ENCODE measurements around the gene MFNG.
A peak's percentile ranks its signal among the peaks of the same experiment; 100 is the strongest.
"Not testable (repeated sequence)": the region's sequence is repeated elsewhere in the genome, so short reads cannot be mapped to it uniquely, and the experiment has no call there.

MFNG gene

DNA sequence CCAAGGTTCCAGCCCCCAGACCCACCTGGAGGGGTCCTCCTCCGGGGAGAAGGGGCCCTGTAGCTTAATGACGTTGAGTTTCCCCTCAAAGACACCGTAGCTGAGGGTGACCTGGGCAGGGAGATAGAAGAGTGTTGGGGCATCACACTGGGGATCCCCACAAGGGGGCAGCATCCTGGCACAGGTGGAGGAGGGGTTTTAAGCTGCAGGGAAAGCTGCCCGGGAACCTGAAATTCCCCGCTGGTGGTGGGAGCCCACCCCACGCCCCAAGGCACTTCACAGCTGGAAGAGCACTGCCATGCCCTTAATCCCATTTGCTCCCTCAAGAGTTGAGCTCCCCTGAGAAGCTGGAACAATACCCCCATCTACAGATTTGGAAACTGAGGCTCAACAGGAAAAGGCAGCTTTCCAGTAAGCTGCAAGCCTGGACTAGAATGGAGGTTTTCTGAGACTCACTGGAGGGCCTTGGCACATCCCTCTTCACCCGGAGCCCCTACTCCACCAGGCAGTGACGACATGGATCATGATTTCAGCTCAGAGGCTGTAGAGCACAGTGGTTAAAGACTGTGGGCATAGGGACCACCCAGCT, 13.7 kb downstream of the MFNG start:
- DNase-seq: peak in 1 of 2 experiments; percentile 7

DNA sequence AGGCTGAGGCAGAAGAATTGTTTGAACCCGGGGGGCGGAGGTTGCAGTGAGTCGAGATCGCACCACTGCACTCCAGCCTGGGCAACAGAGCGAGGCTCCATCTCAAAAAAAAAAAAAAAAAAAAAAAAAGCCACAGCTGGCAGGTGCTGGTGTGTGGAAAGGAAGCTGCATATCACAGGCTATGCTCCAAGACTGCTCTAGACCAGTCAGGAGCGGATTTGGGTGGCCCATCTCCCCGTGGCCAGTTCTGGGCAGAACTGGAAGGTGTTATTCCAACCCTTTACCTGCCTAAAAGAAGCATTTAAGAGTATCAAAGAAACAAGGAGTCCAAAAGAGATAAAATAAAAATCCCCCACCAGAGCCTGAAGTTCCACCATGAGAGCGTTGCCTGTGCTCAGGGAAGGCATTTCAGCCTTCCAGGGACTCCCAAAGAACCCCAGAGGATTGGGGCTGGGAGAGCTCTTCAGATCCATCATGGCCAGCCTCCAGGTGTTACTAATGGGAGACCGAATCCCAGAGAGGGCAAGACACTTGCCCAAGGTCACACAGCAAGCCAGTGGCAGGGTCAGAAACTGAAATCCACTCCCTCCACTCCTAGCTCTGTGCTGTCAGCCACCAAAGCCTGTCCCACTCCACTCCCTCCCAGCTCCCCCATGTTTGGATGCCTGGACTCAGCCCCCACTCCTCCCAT, 14.3 kb downstream of the MFNG start:
- no peak for DNase-seq

DNA sequence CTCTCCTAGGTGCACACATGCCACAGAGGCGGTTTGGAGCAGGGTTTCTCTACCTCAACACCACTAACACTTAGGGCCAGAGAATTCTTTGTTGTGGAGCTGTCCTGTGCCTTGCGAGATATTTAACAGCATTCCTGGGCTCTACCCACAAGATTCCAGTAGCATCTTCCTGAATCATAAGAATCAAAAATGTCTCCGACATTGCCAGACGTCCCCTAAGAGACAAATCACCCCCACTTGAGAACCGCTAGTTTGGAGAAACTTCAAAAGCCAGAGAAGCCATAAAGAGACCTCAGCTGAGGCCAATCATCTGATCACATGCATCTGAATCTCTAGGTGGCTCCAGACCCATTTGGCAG, 16.1 kb downstream of the MFNG start:
- no peak for DNase-seq

DNA sequence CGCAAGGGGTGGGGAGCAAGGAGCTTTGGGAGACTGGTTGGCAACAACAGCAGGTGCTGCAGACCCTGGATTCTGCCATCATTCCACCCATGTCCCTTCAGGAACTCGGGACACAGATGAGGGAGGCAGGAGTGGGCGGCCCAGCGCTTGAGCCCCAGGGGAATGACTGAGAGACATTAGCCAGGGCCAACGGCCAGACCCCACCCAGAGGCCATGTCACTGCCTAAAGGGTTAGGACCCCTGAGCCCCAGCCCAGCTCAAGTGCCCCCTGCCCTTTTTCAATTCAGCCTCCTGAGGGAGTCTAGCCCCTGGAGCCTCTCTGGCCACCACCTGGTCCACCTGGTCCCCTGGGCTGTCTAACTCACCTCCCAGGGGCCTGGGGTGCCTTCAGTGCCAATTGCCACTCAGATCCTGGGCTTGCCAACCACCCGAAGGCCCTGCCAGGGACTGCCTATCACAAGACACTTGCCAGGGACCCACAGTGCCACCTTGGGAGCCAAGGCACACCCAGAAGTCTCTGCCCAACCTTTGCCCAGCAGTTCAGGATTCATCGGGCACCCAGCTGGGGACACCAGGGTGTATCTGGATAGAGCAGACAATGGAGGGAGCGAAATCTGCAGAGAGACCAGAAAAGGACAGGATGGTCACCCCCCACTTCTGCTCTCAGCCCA, 16.6 kb downstream of the MFNG start:
- no peak for DNase-seq

DNA sequence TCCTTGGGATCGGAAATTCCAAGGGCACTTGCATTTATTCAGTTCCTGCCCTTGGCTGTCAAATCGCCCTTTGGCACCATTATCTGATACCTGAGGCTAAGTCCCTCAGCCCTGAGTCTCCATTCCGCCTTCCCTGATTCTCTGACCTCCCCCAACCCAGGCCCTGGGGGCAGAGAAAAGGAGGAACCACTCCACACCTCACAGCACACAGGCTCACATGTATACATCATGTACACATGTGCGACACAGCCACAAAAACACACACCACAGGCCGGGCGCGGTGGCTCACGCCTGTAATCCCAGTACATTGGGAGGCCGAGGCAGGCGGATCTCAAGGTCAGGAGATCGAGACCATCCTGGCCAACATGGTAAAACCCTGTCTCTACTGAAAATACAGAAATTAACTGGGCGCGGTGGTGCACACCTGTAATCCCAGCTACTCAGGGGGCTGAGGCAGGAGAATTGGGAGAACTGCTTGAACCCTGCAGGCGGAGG, 17.9 kb downstream of the MFNG start:
- DNase-seq: not testable (repeated sequence)

DNA sequence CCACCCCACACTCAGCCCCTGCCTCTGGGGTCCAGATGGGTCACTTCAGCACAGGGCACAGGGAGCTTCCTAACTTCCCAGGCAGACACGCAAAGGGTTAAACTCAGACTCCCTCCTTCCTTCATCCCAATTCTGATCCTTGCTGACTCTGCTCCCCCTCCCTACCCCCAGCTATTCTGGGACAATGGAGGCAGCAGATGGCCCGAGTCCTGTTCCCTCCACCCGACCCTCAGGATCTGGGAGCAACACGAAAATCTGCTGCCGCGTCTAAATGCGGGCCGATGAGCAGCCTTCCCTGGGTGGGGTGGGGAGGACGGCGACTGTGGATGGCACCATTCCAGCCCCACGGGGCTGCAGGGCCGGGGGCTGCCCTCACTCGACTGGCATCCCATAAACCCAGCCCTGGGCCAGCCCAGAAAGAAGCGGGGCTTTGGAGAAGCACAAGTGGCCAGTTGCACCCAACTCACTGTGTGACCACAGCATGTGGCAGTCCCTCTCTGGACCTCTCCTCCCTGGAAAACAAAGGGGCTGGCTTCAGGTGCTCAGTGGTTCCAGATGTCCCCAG, 18.7 kb downstream of the MFNG start:
- DNase-seq: no peak

DNA sequence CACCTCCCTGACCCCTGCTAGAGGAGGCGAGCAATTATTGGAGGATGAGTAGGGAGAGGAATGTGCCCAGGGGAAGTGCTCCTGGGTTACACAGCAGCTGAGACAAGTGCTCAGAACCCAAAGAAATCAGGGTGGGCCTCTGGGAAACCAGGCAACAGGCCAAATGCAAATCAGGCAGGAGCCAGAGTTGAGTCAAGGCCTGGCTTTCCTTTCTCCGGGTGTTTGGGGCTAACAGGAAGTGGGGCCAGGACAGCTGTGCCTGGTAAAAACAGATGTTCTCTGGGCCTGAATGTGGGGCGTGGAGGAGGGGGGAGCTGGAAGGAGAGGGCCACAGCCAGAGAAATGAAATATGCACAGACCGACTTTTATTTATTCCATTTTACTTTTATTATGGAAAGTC, 22.0 kb downstream of the MFNG start:
- no peak for DNase-seq

DNA sequence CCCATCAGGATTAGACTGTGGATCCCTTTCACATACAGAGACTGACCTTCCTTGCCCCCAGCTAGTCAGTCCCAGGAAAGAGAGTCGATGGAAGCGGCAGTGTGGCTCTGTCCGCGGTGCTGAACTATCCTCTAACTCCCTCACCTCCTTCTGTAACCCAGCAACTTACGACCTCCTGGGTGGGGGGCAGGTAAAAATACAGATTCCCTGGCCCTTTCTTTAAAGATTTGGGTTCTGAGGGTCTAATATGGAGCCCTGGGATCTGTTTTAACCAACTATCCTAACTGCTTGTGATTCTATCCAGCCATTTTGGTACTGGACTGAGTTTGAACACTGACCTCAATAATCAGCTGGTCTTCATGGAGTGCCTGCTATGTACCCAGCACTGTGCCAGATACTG, 23.2 kb downstream of the MFNG start:
- no peak for DNase-seq

DNA sequence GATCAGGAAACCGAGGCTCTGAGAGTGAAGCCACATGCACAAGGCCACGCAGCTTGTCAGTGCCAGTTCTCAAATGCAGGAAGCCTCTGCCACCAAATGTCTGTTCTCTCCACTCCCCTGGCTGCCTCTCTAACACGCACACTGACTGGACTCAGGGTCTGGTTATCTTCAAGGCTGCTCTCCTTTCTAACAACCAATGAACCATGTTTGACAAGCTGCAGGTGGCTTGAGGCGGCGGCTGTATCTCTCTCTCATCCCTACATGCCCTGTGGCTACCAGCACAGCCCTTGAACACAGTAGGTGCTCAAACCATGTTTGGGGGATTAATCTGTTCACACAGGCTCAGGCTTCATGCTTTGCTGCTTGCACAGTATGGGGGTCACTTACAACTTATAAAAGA, 23.7 kb downstream of the MFNG start:
- DNase-seq: no peak

DNA sequence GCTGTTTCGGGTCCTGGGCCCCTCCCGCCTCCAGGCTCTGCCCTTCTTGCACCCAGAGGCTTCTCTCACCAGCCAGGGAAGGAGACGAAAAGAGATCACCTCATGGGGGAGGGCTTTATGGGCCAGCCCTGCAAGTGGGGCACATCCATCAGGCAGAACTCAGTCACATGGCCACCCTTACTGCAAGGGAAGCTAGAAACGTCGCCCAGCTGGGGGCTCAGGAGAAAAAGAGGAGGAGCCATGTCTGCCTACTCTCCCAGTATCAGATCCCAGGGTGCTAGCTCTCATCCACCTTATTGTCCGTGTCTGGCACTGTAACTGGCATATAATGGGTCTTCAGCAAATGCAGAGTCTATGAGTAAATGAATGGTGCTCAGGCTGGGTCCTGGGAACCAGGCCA, 24.2 kb downstream of the MFNG start:
- DNase-seq: no peak

DNA sequence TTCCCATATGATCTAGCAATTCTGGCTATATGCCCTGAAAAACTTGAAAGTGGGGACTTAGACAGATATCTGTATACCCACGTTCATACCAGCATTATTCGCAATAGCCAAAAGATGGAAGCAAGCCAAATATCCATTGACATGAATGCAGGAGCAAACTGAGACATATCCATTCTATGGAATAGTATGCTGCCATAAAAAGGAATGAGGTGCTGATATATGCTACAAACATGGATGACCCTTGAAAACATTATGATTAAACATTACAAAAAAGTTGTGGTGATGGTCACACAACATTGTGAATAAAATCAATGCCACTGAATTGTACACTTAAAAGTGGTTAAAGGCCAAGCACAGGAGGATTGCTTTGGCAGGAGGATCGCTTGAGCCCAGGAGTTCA, 25.5 kb downstream of the MFNG start:
- no peak for DNase-seq

DNA sequence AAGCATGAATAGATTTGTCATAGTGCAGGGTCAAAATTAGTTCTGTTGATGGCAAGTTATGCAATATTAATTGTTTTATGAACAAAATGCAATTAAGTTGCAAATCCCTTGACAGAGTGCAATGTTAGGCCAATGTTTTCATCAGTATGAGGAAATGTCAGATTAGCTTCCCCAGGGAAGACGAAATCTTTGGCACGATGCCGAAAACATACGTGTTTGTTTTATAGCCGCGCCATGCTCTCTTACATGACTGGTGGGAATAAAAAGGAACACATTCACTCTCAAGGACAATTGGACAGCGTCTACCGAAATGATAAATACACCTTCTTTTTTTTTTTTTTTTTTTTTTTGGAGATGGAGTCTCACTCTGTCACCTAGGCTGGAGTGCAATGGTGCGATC, 27.0 kb downstream of the MFNG start:
- no peak for DNase-seq

DNA sequence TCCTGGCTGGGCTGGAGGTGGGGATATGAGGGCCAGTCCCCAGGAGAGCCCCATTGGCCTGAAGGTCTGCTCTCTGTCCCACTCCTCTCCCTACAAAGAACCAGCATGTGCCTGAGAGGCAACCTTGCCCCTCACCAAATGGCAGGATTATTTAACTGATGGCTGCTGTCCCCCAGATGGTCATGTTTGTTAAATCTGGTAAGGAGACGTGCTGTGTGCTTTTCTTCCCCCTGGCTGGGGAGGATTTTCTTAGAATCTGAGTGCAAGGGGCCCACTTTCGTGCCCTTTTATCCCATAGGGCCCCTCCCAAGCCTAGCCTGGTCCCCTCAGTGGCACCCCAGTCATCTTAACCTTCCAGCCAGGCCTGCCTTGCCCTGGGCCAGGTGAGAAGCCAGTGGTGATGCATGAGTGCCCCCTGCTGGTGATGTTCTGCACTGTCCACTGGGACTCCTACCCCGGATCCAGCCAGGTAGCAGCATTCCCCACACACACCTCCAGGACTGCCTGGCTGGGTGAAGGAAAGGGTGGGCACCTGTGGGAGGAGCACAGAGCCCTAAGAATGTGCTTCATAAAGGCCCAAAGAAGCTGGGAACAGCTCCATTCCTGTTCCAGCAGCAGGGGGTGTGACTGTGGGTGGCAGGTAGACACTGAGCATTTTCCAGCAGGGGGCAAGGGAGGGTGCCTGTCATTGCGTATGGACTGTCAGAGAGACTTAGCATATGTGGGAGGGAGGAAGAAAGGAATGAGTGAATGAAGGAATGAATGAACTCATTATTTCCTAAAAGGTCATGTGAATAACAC, 28.9 kb downstream of the MFNG start:
- DNase-seq: peak in 1 of 2 experiments; percentile 35

DNA sequence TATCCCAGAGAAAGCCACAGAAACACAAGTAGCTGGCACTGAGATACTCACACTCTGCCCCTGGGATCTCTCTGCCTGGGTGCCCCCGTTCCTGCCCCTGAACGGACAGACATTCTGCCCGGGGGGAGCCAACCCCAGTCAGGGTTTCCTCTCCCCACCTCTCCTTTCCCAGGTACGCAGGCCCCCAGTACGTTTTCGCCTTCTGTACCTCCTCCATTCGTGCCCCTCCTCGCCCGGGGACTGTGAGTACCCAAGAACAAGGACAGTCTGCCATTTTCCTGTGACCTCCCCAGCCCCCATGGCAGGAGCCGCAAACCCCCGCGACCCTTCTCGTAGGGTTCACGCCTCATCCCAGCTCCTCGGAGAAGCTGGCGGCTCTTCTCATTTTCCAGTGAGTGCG, 29.8 kb downstream of the MFNG start:
- no peak for DNase-seq

DNA sequence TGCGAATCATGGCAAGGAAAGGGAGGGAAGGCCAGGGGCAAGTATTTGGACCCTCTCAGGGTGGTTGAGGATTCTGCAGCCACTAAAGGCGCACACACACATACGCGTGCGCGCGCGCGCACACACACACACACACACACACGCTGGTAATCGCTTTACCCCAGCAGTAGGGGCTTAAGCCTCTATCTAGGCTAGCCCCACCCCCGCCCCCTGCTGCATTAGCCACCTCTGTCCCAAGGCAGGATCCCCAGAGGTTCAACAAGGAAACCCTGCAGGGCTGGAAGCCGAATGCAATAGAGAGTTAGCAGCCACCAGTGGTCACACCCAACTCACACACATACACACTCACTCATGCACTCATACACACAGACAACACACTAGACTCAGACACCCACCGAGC, 30.3 kb downstream of the MFNG start:
- no peak for DNase-seq

DNA sequence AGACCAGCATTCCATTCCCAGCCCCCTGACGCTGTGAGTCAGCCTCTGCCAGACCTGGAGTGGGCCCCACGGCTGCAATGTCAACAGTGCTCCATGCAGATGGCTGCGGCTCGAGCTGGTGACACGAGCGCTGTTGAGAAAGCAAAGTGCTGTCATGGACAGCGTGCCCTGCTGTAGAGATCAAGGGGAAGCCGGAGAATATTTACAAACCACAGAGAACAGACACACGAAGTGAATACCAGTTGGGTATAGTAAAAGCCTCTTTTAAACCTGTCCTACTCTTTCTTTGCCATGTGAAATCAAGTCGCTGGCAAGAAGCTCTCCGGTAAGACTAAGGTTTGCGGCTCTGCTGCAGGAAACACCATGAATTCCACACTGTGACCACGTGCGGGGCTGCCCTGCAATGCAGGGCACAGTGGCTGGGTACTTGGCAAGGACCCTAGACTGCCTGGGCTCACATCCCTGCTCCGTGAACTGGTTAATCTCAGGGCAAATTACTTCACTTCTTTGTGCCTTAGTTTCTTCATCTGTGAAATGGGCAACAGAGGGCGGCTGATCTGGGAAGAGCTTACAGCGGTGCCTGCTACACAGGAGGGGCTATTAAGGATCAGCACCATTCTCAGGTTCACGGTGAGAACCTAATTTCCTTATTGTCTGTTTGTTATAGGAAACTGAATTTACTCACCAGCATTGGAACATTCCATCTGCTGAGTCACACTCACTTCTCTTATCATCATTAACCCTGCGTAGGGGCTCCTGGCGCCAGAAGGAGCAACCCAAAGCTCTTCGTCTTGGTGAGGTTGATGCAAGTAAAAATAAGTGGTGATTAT, 31.1 kb downstream of the MFNG start:
- no peak for DNase-seq

DNA sequence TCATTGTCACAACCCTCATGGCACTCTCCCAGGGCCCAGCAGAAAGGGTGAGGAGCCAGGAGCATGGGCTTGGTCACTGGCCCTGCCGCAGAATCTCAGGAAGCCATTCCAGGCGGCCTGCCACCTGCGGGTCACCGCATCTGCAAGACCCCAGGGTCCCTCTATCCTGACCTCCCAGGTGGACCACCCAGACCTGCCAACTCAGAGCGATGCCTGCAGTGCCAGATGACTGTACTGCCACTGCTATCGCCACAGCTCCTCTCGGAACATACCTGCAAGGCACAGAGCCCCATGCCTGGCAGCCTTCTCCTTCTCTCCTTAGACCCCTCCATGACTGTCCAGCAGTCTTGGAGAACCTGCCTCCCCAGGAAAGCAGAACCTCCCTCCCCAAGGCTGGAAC, 32.5 kb downstream of the MFNG start:
- no peak for DNase-seq

DNA sequence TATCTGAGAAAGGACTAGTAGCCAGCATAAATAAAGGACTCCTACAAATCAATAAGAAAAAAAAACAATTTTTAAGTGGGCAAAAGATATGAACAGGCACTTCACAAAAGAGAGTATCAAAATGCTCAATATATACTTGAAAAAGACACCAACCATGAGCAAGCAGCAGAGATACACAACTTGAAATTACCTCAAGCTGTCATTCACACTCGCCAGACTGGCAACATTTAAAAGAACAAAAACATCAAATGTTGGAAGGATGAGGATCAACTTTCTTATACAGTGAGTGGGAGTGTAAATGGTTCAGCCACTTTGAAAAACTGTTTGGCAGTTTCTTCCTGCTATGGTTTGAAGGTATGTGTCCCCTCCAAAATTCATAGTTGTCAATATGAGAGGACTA, 35.0 kb downstream of the MFNG start:
- no peak for DNase-seq

DNA sequence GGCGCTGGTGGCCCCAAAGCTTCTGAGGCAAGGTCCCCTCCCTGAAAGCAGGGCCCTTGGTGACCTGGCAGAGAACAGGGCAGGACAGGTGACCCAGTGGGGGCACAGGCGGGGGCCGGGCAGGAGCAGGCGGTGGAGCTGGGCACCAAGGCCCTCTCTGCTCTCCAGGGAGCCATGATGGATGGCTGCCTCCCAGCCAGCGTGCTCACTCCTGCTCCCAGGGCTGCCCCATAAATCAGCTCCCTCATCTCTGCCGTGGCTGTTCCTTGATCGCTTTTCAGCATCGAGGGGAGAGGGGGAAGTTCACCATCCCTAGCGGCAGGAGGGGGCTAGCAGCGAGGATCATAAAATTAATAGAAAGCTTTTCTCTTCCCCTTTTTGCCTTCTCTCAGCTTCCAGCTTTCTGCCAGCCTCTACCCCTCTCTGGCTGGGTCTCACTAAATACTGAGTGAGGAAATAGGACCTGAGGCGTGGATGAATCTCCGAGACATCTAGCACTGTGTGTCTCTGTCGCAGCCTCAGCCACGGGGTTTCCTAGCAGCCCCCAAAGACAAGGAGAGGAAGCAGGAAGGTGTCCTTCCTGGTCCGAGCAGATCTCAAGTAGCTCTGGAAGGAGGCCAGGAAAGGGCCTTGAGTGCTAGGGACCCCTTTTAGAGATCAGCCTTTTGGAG, 36.7 kb downstream of the MFNG start:
- DNase-seq: no peak

DNA sequence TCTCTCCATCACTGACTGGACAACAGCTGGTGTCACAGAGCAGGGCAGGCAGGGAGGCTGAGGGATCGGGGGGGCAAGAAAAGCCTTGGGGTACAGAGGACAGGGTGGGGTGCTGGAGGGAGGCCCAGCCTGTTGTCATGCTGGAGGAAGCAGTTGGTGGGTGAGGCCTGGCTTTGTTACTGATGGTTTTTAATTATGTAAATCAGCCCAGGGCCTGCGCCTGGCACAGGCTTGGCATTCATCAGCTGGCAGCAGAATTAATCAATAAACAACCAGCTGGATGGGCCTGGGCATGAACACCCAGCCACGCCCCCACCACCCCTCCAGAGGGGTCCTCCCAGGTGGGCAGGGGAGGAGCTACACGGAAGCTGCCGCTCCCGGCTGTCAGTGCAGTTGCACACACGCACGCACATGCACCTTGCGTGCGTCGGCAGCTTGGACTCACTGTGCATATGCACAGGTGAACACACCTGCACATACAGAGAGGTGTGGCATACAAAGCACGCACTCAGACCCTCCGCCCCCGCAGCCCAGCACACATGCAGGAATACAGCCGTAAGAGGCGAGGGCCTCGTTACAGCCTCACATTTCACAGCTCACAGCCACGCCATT, 37.6 kb downstream of the MFNG start:
- DNase-seq: no peak

DNA sequence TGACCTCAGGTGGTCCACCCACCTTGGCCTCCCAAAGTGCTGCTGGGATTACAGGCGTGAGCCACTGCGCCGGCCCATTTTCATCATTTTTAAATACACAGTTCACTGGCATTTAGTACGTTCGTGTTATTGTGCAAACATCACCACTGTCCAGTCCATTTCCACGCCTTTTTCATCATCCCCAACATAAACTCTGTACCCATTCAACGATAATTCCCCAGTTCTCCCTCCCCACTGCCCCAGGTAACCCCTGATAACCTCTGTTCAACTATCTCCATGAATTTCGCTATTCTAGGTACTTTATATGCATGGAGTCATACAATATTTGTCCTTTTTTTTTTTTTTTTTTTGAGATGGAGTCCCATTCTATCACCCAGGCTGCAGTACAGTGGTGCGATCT, 40.7 kb downstream of the MFNG start:
- no peak for DNase-seq
